Stomach (tissue), 19 donors: ENCODE data around the gene PCNX3. TPM values are rescaled to one million over a fixed set of nuclear protein-coding genes. Genes with fewer than 3 reads are reported as not detected.

Experiments used
- DNase-seq, 2 donors: peaks; one replicate each; pipeline versions ENCODE4 v3.0.0 to v3.0.0-alpha.2; 2013 to 2019
- H3K27ac ChIP-seq, 5 donors: fragments of 200-600 bp in 4 of 5; sonication (generic) in 4 of 5; one replicate each; pipeline ENCODE4 v1.5.1; 2013 to 2019; ENCODE audit warnings: mild to moderate bottlenecking in 1 of 5, moderate library complexity in 1 of 5
- H3K27me3 ChIP-seq, 3 donors: fragments of 200-600 bp; sonication (generic); one replicate each; pipeline ENCODE4 v1.5.1; 2017 to 2019; ENCODE audit warnings: mixed run types in 1 of 3
- H3K36me3 ChIP-seq, 4 donors: fragments of 200-600 bp; sonication (generic); 1 replicate in 3 of 4; 2 replicates in 1 of 4; pipeline ENCODE4 v1.5.1; 2016 to 2019
- H3K4me1 ChIP-seq, 4 donors: fragments of 200-600 bp; sonication (generic); one replicate each; pipeline ENCODE4 v1.5.1; 2016 to 2019
- H3K4me3 ChIP-seq, 4 donors: fragments of 200-600 bp; sonication (generic) in 3 of 4; one replicate each; pipeline ENCODE4 v1.5.1; 2016 to 2019; ENCODE audit warnings: mild to moderate bottlenecking in 1 of 4
- H3K9me3 ChIP-seq, 4 donors: fragments of 200-600 bp; sonication (generic); one replicate each; pipeline ENCODE4 v1.5.1; 2016 to 2019
- EP300 ChIP-seq: sonication (generic); formaldehyde crosslinking; IDR thresholded peaks from one replicate; pipeline ENCODE4 v1.6.1; 2017; ENCODE audit warnings: antibody characterized with exemption
- POLR2A ChIP-seq, 4 donors: fragments of 450-650 bp; IDR thresholded peaks; one replicate each; pipeline ENCODE4 v1.6.1; 2016; ENCODE audit warnings: antibody characterized with exemption in 4 of 4, control low read depth in 2 of 4, mild to moderate bottlenecking in 1 of 4, moderate library complexity in 1 of 4
- POLR2AphosphoS5 ChIP-seq, 3 donors: sonication (generic); formaldehyde crosslinking; IDR thresholded peaks; one replicate each; pipeline ENCODE4 v1.6.1; 2016; ENCODE audit warnings: antibody characterized with exemption in 3 of 3
- WGBS, 5 donors: extraction: QIAGEN DNeasy Blood & Tissue Kit in 3 of 5; methylation state at CpG; one replicate each; pipeline versions ENCODE4 v1.1.5 to v1.1.7; 2013 to 2018; 5-methylcytosine and 5-hydroxymethylcytosine counted together
- intact Hi-C: fragments of 100-400 bp; cut with DNase I; formaldehyde crosslinking; loops from one replicate; pipeline ENCODE4 v1.15.1; 2023; ENCODE audit warnings: low total_unique reads
- long read RNA-seq, 10 donors: transcript quantifications; one replicate each; lab custom pipeline, GENCODE V29; 2026
- polyA plus RNA-seq, 3 donors: library from polyadenylated mRNA; stranded (reverse); fragments of 200-250 nt; gene quantifications; one replicate each; pipeline ENCODE4 v1.2.3, GENCODE V29; 2013
- total RNA-seq, 5 donors: library from RNA; depleted of rRNA; stranded (reverse); fragments of >200 nt; gene quantifications; one replicate each; pipeline versions ENCODE4 v1.1.0 to v1.2.3, GENCODE V29; 2014 to 2016
- TF ChIP-seq, protein P1 (sequence below), 7 experiments: fragments of 450-650 bp in 4 of 7; fragments of 200-600 bp in 3 of 7; sonication (generic) in 3 of 7; IDR thresholded peaks; one replicate each; pipeline ENCODE4 v1.5.1; 2016 to 2019; ENCODE audit warnings: antibody characterized with exemption in 7 of 7, control low read depth in 2 of 7, mild to moderate bottlenecking in 1 of 7
- donor health status: healthy with polysubstance abuse.
- donor health status: Bipolar disorder and iron deficiency.
- donor health status: healthy.

Gene PCNX3
- 10 to 100 TPM in 4 of 5 donors, 1 to 10 TPM in 1; 9.7 to 76.2 (median 40.3) TPM for total RNA-seq
- polyA plus RNA-seq = 10 to 100 TPM in 1 of 3 donors, 1 to 10 TPM in 2; 4.6 to 11.0 (median 6.8) TPM
- long read RNA-seq, donor 1 = 0 reads
- long read RNA-seq, donor 2 = 0 reads
- long read RNA-seq, donor 3 = 0 reads
- long read RNA-seq, donor 4 = 0 reads
- long read RNA-seq, donor 5, partial matches to known transcripts = 15 of 15 reads
- long read RNA-seq, donor 5, other reads (novel, unspliced or antisense) = 0 of 15 reads
- long read RNA-seq, donor 6, partial matches to known transcripts = 0 of 1 reads
- long read RNA-seq, donor 6, other reads (novel, unspliced or antisense) = 0 of 1 reads
- long read RNA-seq, donor 7, partial matches to known transcripts = 5 of 5 reads
- long read RNA-seq, donor 7, other reads (novel, unspliced or antisense) = 0 of 5 reads
- long read RNA-seq, donor 8 = 0 reads
- long read RNA-seq, donor 9 = 0 reads
- long read RNA-seq, donor 10 = 0 reads

DNA sequence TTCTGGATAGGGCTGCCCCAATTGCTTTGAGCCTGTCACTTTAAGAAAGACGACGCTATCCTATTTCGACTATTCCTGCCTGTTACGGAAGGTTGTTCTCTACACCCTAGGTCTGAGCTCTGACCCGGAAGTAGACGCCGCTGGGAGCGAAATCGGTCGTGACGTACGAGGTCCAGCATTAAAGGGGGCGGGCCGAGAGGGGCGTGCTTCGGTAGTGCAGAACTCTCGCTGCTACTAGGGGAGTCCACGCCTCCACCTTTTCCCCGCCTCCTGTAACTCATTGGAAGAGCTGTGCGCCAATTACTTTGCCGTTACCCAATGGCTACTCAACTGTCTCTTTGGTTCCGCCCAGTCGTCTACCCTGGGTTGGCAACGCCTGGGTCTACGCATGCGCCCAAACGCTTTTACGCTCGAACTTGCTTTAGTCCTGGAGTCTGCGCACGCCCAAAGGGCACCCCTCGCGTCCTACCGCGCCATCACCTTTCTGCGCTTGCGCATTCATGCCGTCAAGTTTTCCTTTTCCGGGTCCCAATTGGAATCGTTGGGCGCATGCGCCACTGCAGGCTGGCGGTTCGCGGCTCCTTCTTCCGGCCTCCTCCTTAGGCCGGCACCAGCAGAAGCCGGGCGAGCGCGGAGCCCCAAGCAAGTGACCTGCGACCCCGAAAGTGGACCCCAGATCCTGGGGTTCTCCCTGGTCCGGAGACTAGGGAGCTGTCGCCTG, at the start of gene PCNX3:
PCNX3 (plus strand) TSS at position 548 of the 721 bp plus-strand sequence. CDS start 536 bp downstream, outside the sequence.
- DNase-seq = peak; percentile 100
- H3K27ac ChIP-seq = peak within 1 kb of the TSS; percentile 93 to 99 (median 95)
- intact Hi-C loops = no loop called here
- no peaks in the 10 kb centered on the region for H3K27me3 ChIP-seq
- peaks cover 45 to 67% (median 52%) of the 10 kb centered on the region in 4 donors for H3K4me1 ChIP-seq
- TF ChIP-seq POLR2AphosphoS5 (IDR thresholded peaks at IDR 0.05) (peak; percentile 72 to 90 (median 89)), POLR2A (IDR thresholded peaks at IDR 0.05) (peak in 1 of 4 donors; percentile 20), EP300 (no peak)
- TF ChIP-seq, protein P1, sequence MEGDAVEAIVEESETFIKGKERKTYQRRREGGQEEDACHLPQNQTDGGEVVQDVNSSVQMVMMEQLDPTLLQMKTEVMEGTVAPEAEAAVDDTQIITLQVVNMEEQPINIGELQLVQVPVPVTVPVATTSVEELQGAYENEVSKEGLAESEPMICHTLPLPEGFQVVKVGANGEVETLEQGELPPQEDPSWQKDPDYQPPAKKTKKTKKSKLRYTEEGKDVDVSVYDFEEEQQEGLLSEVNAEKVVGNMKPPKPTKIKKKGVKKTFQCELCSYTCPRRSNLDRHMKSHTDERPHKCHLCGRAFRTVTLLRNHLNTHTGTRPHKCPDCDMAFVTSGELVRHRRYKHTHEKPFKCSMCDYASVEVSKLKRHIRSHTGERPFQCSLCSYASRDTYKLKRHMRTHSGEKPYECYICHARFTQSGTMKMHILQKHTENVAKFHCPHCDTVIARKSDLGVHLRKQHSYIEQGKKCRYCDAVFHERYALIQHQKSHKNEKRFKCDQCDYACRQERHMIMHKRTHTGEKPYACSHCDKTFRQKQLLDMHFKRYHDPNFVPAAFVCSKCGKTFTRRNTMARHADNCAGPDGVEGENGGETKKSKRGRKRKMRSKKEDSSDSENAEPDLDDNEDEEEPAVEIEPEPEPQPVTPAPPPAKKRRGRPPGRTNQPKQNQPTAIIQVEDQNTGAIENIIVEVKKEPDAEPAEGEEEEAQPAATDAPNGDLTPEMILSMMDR (IDR thresholded peaks at IDR 0.05) = no peak
- peak within 1 kb of the TSS; percentile 79 to 98 (median 98) for H3K4me3 ChIP-seq
- peaks cover 33 to 60% (median 52%) of the 10 kb centered on the region in 4 donors for H3K36me3 ChIP-seq
- 0 to 1% (median 0%) methylated on average over 16 to 55 of the region's 55 CpGs for WGBS, 5 donors
- no peaks in the 10 kb centered on the region for H3K9me3 ChIP-seq

DNA sequence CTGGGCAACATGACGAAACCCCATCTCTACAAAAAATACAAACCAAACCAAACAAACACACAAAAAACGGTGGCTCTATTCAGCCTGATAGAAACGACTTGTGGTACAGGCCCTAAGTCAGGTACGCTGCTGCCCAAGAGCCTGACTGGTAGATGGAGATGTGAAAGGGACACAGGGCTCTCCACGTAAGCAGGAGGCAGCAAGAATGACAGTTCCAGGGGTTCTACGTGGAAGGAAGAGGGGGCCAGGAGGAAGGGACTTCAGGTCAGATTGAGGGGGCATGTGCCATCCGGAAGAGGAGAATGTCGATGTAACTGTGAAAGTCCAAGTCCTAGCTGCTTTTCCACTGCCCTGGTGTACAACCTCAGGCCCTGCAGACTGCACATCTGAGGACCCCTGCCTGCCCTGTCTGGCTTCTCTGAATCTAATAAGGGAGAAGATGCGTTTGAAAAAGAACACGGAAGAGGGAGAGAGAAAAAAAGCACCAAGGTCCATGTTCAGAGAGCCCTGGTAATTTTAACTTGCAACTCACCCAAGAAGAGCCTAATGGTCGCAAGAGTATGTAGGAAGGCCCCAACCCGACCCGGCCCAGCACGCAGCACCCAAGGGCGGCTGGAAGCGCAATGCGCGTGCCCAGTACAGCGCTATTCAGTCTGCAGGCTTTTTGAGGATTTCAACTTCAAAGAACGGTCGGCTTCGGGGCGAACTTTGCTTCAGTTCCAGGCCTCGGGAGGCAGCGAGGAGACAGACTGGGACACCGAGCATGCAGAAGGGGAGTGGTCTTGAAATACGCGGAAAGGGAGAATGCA, 46.2 kb upstream of the PCNX3 start:
- Histone ChIP-seq H3K27me3 (no peaks in the 10 kb centered on the region), H3K36me3 (peaks cover 0 to 12% (median 3%) of the 10 kb centered on the region in 4 donors), H3K4me1 (peaks cover 44 to 83% (median 66%) of the 10 kb centered on the region in 4 donors), H3K4me3 (peak overlapping the region; percentile 75 to 89 (median 80)), H3K27ac (peak overlapping the region; percentile 92 to 97 (median 95)), H3K9me3 (no peaks in the 10 kb centered on the region)
- 4 to 5% (median 4%) methylated on average over 28 of the region's 28 CpGs for WGBS, 5 donors
- intact Hi-C loops = no loop called here
- peak in 1 of 2 donors; percentile 23 for DNase-seq
- TF ChIP-seq, protein P1 (IDR thresholded peaks at IDR 0.05) = no peak
- no peak for TF ChIP-seq POLR2A (IDR thresholded peaks at IDR 0.05)

DNA sequence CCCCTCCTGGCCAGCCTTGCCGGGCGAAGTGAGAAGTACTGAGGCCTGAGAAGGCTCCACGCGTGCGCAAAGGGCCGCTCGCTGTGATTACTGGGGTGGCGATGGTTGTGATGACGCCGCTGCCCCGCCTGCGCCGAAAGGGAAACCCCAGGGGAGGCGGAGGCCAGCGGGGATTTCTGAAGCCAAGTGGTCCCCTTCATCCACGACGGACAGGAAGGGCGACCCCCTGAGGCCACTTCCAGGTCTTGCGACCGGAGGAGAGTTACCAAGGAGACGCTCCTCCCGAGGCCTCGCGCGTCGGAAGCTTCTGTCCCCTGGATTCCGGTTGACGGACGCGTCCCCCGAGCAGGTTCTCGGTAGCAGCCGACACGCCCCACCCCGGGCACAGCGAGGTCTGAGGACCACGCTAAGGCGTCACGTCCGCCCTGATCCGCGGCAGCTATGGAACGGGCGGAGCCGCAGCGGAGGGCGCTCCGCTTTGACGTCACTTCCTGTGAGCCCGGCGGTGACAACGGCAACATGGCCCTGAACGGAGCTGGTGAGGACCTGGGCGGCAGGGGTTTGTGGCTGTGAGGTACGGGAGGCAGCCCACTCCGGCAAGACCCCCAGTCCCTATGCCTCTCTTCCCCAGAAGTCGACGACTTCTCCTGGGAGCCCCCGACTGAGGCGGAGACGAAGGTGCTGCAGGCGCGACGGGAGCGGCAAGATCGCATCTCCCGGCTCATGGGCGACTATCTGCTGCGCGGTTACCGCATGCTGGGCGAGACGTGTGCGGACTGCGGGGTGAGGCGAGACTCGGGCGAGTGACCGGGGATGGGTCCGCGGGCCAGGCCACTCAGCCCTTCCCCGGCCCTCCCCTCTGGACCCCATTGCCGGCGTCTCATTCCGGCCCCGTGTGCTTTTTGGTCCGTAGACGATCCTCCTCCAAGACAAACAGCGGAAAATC, 45.3 kb upstream of the PCNX3 start, which contains the start of gene ZNRD2:
ZNRD2 (plus strand) TSS at position 505 of the 946 bp plus-strand sequence; CDS start at position 520, 15 bp downstream.
- H3K27ac ChIP-seq = peak within 1 kb of the TSS; percentile 92 to 97 (median 95)
- peak within 1 kb of the TSS; percentile 75 to 89 (median 80) for H3K4me3 ChIP-seq
- peaks cover 0 to 12% (median 3%) of the 10 kb centered on the region in 4 donors for H3K36me3 ChIP-seq
- H3K4me1 ChIP-seq = peaks cover 50 to 86% (median 75%) of the 10 kb centered on the region in 4 donors
- no peaks in the 10 kb centered on the region for H3K9me3 ChIP-seq
- DNase-seq = peak; percentile 97 to 100
- 0 to 1% (median 1%) methylated on average over 37 to 89 of the region's 89 CpGs for WGBS, 5 donors
- intact Hi-C loops = no loop called here
- H3K27me3 ChIP-seq = no peaks in the 10 kb centered on the region
- TF ChIP-seq, protein P1 (IDR thresholded peaks at IDR 0.05) = peak in 5 of 7 experiments; percentile 11 to 60 (median 31)
- TF ChIP-seq EP300 = no peak
- TF ChIP-seq POLR2A (IDR thresholded peaks at IDR 0.05) = peak in 2 of 4 donors; percentile 54 to 81
- peak; percentile 92 to 98 (median 96) for TF ChIP-seq POLR2AphosphoS5 (IDR thresholded peaks at IDR 0.05)
